Smooth muscle cell (in vitro differentiated cells): ENCODE results near the gene NRN1L. TPM values are rescaled to one million over a fixed set of nuclear protein-coding genes. Genes with fewer than 3 reads are reported as not detected.

ENCODE experiments used
- DNase-seq: peaks from one replicate; lab custom pipeline; 2025; ENCODE audit not compliant: unreplicated experiment; lab: John Stamatoyannopoulos, UW
- H2AFZ ChIP-seq: fragments of 200-600 bp; sonication (generic); 2 replicates; pipeline ENCODE4 v1.6.0; 2016; ENCODE audit warnings: antibody characterized with exemption, low read depth, mild to moderate bottlenecking
- H3F3A ChIP-seq: fragments of 200-600 bp; sonication (generic); 2 replicates; pipeline ENCODE4 v1.6.0; 2017; ENCODE audit warnings: antibody characterized with exemption, low read depth
- H3K27ac ChIP-seq: fragments of 200-600 bp; sonication (generic); 2 replicates; pipeline ENCODE4 v1.5.1; 2016; ENCODE audit warnings: low read depth, mild to moderate bottlenecking
- H3K27me3 ChIP-seq: fragments of 200-600 bp; sonication (generic); 2 replicates; pipeline ENCODE4 v1.6.1; 2016; ENCODE audit warnings: low read depth, mild to moderate bottlenecking
- H3K36me3 ChIP-seq: fragments of 200-600 bp; sonication (generic); 2 replicates; pipeline ENCODE4 v1.5.1; 2016; ENCODE audit warnings: low read depth
- H3K4me1 ChIP-seq: fragments of 200-600 bp; sonication (generic); 2 replicates; pipeline ENCODE4 v1.5.1; 2016; ENCODE audit warnings: low read depth
- H3K4me2 ChIP-seq: fragments of 200-600 bp; sonication (generic); 2 replicates; pipeline ENCODE4 v1.6.0; 2016; ENCODE audit warnings: mild to moderate bottlenecking
- H3K4me3 ChIP-seq: fragments of 200-600 bp; sonication (generic); 2 replicates; pipeline ENCODE4 v1.5.1; 2016; ENCODE audit warnings: mild to moderate bottlenecking
- H3K79me2 ChIP-seq: fragments of 200-600 bp; sonication (generic); 2 replicates; pipeline ENCODE4 v1.6.0; 2016; ENCODE audit warnings: low read depth, mild to moderate bottlenecking
- H3K9ac ChIP-seq: fragments of 200-600 bp; sonication (generic); 2 replicates; pipeline ENCODE4 v1.6.0; 2016; ENCODE audit warnings: low read depth
- H3K9me3 ChIP-seq: fragments of 200-600 bp; sonication (generic); replicated peaks from 2 replicates; pipeline ENCODE4 v1.5.1; 2016; ENCODE audit warnings: low read depth
- H4K20me1 ChIP-seq: fragments of 200-600 bp; sonication (generic); 2 replicates; pipeline ENCODE4 v1.6.0; 2016; ENCODE audit warnings: low read depth
- CTCF ChIP-seq: fragments of 200-600 bp; sonication (generic); IDR thresholded peaks from 2 replicates; pipeline ENCODE4 v1.5.1; 2017; ENCODE audit warnings: borderline replicate concordance, mild to moderate bottlenecking, antibody characterized with exemption; ENCODE audit not compliant: insufficient read depth, poor library complexity, severe bottlenecking
- WGBS: methylation state at CpG from one replicate; pipeline ENCODE4 v1.1.7; 2016; ENCODE audit warnings: low lambda C conversion rate; 5-methylcytosine and 5-hydroxymethylcytosine counted together
- polyA plus RNA-seq: library from polyadenylated mRNA; unstranded; fragments of >200 nt; fragmentation: Nextera tagmentation; extraction: Ambion mirVana; gene quantifications from 2 replicates; pipeline ENCODE4 v1.2.1, GENCODE V29; 2016
- total RNA-seq: library from RNA; depleted of rRNA; stranded (reverse); fragments of >200 nt; gene quantifications from 2 replicates; pipeline ENCODE4 v1.2.3, GENCODE V29; 2014

The NRN1L gene
- total and polyA plus RNA-seq, 2 experiments from 2014 or later, result 0.57 TPM; not detected in 1

DNA sequence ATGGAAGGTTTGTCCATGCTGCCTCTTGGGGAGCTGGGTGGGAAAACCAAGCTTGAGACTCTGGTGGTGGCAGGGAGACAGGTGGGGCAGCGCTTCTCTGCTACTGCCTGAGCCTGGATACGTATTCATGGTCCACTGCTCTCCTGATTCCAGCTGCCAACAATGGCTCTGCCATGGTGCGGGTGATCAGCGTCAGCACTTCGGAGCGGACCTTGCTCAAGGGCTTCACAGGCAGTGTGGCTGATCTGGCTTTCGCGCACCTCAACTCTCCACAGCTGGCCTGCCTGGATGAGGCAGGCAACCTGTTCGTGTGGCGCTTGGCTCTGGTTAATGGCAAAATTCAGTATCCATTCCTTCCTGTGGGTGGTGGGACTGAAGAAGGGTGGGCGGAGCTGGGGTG is 7.6 kb upstream of the NRN1L start:
- Histone ChIP-seq H3K4me2 (no peak overlapping the region), H3K9me3 (no peaks in the 10 kb centered on the region), H3K36me3 (no peaks in the 10 kb centered on the region), H3K4me3 (no peak overlapping the region), H3K27ac (no peak overlapping the region), H2AFZ (no peak overlapping the region), H3F3A (peaks cover 6% of the 10 kb centered on the region), H3K27me3 (no peaks in the 10 kb centered on the region), H3K79me2 (peaks cover 38% of the 10 kb centered on the region), H3K4me1 (peaks cover 13% of the 10 kb centered on the region), H4K20me1 (peaks cover 32% of the 10 kb centered on the region), H3K9ac (no peak overlapping the region)
- no peak for TF ChIP-seq CTCF
- no peak for DNase-seq
- 98% methylated on average over 11 of the region's 11 CpGs for WGBS

DNA sequence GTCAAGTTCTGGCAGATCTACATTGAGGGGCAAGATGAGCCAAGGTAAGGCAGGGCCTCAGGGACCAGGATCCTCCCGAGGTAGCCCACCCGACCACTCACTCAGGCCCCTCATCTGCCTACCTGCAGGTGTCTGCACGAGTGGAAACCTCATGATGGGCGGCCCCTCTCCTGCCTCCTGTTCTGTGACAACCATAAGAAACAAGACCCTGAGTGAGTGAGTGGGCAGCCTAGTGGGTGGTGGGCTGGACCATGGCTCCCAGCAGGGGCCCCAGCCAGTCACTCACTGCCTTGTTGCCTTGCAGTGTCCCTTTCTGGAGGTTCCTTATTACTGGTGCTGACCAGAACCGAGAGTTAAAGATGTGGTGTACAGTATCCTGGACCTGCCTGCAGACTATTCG is 6.5 kb upstream of the NRN1L start:
- H3K9me3 ChIP-seq, result no peaks in the 10 kb centered on the region
- H3K9ac ChIP-seq, result no peak overlapping the region
- 99% methylated on average over 6 of the region's 6 CpGs for WGBS
- no peak for TF ChIP-seq CTCF
- no peaks in the 10 kb centered on the region for H3K27me3 ChIP-seq
- H3K27ac ChIP-seq, result no peak overlapping the region
- peaks cover 36% of the 10 kb centered on the region for H3K79me2 ChIP-seq
- no peak overlapping the region for H2AFZ ChIP-seq
- no peaks in the 10 kb centered on the region for H3K36me3 ChIP-seq
- DNase-seq, result no peak
- no peak overlapping the region for H3K4me2 ChIP-seq
- H3K4me3 ChIP-seq, result no peak overlapping the region
- H3K4me1 ChIP-seq, result peaks cover 13% of the 10 kb centered on the region
- H4K20me1 ChIP-seq, result peaks cover 33% of the 10 kb centered on the region
- H3F3A ChIP-seq, result no peaks in the 10 kb centered on the region

- Histone ChIP-seq H3K9me3 (no peaks in the 10 kb centered on the region), H3K36me3 (no peaks in the 10 kb centered on the region), H3K4me3 (no peak overlapping the region), H3F3A (no peaks in the 10 kb centered on the region), H3K9ac (no peak overlapping the region), H3K4me2 (no peak overlapping the region), H2AFZ (no peak overlapping the region), H3K79me2 (peaks cover 30% of the 10 kb centered on the region), H4K20me1 (peaks cover 35% of the 10 kb centered on the region), H3K27me3 (no peaks in the 10 kb centered on the region), H3K4me1 (peaks cover 9% of the 10 kb centered on the region), H3K27ac (no peak overlapping the region)
- no peak for TF ChIP-seq CTCF
- WGBS, result 96% methylated on average over 9 of the region's 9 CpGs
- no peak for DNase-seq
These were observed 5.8 kb upstream of the NRN1L start for GRCh38 chr16:67878846-67879245.

- H2AFZ ChIP-seq, result no peak overlapping the region
- no peak overlapping the region for H3K4me3 ChIP-seq
- no peak for DNase-seq
- no peaks in the 10 kb centered on the region for H3F3A ChIP-seq
- no peaks in the 10 kb centered on the region for H3K27me3 ChIP-seq
- no peaks in the 10 kb centered on the region for H3K36me3 ChIP-seq
- 97% methylated on average over 12 of the region's 12 CpGs for WGBS
- peaks cover 35% of the 10 kb centered on the region for H4K20me1 ChIP-seq
- H3K4me1 ChIP-seq, result peaks cover 3% of the 10 kb centered on the region
- H3K4me2 ChIP-seq, result no peak overlapping the region
- H3K9ac ChIP-seq, result no peak overlapping the region
- H3K27ac ChIP-seq, result no peak overlapping the region
- no peak for TF ChIP-seq CTCF
- H3K79me2 ChIP-seq, result peaks cover 24% of the 10 kb centered on the region
- no peaks in the 10 kb centered on the region for H3K9me3 ChIP-seq
These were observed 5.2 kb upstream of the NRN1L start for GRCh38 chr16:67879462-67879861.
